ENCODE results near the gene DAPP1.

DAPP1 gene

DNA sequence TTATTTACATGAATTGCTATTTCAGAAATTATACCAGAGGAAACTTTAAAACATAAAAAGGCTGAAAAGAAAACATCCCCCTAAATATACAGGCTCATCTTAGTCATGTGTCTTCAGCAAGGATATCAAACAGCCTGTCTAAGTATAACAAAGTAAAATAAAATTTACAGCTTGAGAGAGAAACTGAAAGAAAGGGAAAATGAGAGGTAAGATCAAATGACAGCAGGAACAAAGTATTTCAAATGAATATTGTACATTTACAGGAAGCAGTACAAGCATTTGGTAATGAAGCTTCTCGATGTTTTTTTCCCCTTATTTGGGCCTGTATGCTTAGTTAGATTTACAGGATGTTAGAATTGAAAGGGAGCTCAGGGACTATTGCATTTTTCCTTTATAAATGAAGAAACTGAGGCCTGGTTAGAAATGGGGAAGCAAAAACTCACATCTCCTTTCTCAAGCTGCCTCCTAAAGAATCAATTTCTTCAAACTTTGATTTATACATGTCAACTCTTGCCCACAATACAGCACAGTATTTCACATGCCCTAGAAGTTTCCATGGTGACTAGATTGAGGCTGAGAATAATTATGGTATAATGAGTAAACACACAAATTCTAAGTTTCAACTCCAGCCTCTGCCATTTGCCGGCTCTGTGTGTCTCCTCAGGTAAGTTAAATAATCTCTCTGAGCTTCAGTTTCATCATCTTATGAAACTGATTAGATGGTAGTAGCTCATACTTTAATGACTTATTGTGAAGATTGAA is 29.3 kb downstream of the DAPP1 start:
- no peak overlapping the region for H3K27ac ChIP-seq
- TF ChIP-seq, protein P1, sequence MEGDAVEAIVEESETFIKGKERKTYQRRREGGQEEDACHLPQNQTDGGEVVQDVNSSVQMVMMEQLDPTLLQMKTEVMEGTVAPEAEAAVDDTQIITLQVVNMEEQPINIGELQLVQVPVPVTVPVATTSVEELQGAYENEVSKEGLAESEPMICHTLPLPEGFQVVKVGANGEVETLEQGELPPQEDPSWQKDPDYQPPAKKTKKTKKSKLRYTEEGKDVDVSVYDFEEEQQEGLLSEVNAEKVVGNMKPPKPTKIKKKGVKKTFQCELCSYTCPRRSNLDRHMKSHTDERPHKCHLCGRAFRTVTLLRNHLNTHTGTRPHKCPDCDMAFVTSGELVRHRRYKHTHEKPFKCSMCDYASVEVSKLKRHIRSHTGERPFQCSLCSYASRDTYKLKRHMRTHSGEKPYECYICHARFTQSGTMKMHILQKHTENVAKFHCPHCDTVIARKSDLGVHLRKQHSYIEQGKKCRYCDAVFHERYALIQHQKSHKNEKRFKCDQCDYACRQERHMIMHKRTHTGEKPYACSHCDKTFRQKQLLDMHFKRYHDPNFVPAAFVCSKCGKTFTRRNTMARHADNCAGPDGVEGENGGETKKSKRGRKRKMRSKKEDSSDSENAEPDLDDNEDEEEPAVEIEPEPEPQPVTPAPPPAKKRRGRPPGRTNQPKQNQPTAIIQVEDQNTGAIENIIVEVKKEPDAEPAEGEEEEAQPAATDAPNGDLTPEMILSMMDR (conservative IDR thresholded peaks at IDR 0.05), result no peak

DNA sequence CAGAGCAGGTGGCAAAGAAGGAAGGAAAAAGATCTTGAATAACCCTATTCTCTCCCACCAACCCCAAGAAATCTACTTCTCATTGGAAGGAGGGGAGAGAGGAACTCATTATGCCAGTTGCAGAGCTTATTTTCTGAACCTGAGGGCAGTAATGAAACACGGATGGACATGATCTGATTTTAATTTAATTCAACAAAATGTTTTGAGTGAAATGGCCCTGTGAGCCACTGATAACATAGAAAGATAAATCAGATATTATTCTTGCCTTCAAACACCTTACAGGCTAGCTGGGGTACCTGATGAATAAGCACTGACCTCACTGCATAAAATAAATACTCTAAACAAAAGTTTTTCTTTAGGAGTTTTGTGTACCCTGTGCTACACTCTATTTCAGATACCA is 30.3 kb downstream of the DAPP1 start:
- no peak overlapping the region for H3K27ac ChIP-seq
- TF ChIP-seq, protein P1 (conservative IDR thresholded peaks at IDR 0.05), result no peak

DNA sequence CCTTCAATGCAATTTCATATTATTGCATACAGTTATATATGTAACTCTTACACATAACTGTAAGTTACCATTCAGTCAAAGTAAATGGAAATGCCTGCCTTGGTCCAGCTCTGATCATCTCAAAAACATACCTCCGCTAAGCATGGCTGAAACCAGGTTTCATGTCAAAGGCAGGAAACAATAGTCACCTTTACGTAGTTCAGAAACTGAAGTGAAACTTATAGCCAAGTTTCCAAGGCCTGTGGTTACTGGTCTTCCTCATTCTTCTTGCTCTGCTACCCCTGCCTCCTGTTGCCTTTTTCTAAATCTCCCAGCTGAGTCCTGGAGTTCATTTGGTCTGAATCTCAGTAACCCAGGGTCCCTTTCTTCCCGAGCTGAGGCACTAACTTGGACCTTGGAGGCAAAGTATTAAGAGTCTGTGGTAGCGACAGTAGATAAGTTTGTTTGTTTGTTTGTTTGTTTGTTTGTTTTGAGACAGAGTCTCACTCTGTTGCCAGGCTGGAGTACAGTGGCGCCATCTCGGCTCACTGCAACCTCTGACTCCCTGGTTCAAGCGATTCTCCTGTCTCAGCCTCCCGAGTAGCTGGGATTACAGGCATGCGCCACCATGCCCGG is 30.8 kb downstream of the DAPP1 start:
- no peak overlapping the region for H3K27ac ChIP-seq
- TF ChIP-seq, protein P1 (conservative IDR thresholded peaks at IDR 0.05), result no peak

DNA sequence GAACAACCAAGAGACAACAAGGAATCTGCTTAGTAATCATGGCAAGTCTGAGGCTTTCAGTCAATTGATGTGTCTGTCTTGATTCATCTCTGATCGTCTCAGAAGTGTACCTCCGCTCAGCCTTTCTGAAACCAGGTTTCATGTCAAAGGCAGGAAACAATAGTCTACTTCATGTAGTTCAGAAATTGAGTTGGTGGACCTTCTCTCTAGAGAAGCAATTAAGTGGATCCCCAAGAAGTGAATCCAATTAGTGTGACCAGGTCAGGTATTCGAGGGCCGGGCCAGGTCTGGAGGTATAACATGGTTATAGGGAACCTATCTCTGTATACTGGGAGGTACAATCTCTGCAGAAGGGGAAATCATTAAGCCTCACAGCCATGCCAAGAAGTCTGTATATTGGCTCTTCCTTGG is 32.0 kb downstream of the DAPP1 start:
- TF ChIP-seq, protein P1 (conservative IDR thresholded peaks at IDR 0.05), result no peak
- H3K27ac ChIP-seq, result no peak overlapping the region

DNA sequence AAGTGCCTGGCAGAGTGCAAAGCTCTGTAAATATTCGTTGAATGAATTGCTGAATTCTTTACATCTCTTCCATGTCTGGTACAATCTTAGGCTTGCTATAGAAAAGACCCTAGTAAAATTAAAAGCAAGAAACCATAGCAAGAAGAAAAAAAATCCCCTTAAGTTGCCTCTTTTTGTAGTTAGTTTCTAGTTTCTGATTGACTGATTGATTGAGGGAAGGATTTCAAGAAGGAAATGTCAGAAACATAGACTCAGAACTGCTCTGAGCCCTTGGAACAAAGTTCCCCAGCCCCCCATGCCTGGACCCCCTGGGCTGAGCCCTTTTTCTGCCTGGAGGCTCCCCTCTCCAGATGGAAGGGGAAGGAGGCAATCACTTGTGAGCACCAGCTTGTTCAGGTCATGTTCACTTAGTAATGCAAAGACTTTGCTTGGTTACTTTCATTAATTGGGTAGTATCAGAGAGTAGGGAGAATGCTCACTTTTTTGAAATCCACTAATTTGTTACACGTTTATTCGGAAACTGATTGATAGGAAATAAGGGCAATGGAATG is 35.6 kb downstream of the DAPP1 start:
- TF ChIP-seq, protein P1 (conservative IDR thresholded peaks at IDR 0.05), result no peak
- no peak overlapping the region for H3K27ac ChIP-seq

DNA sequence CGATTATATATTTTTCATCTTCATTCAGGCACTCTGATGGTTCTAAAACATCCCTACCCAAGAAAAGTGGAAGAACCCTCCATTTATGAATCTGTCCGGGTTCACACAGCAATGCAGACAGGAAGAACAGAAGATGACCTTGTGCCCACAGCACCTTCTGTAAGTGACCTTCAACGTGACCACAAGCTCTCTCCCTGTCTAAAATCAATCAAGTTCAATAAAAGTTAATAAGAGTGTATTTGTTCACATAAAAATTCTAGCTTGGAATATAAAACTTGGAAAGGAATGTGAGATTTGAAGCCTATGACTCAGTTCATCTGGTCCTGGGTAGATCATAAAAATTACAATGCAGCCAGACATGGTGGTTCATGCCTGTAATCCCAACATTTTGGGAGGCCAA is 36.6 kb downstream of the DAPP1 start:
- TF ChIP-seq, protein P1 (conservative IDR thresholded peaks at IDR 0.05), result no peak
- no peak overlapping the region for H3K27ac ChIP-seq

DNA sequence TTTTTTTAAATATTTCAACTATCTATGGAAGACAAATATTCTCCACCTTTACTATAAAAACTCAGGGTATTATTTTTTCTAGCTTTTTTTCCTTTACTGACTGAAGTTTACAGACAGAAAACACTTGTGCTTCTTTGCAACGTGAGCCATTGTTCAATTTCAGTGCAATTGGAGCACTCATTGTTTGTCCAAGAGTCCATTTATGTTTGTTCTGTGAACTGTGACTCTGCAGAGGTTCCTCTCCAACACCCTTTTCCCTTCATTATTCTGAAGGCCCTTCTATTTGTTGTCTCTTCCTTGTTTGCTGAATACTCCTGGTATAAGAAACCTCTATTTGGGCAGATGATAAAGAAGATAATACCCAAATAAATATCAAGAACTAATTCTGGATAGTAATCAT is 37.4 kb downstream of the DAPP1 start:
- no peak overlapping the region for H3K27ac ChIP-seq
- TF ChIP-seq, protein P1 (conservative IDR thresholded peaks at IDR 0.05), result no peak

Measured in VCaP (cell line).